GM21528 (cell line): Measurements from ENCODE around the gene PODXL.
"Not testable (repeated sequence)": the region's sequence is repeated elsewhere in the genome, so short reads cannot be mapped to it uniquely, and the experiment has no call there.

Experiments used
- ATAC-seq: cut with Tn5 transposase; IDR thresholded peaks from one replicate; pipeline ENCODE4 v1.9.1; 2021; ENCODE audit warnings: mild to moderate bottlenecking, moderate library complexity; ENCODE audit not compliant: unreplicated experiment, low FRiP score

The PODXL gene

GRCh38 chr7:131538813-131539179 is 17.6 kb downstream of the PODXL start:
- no peak for ATAC-seq

DNA sequence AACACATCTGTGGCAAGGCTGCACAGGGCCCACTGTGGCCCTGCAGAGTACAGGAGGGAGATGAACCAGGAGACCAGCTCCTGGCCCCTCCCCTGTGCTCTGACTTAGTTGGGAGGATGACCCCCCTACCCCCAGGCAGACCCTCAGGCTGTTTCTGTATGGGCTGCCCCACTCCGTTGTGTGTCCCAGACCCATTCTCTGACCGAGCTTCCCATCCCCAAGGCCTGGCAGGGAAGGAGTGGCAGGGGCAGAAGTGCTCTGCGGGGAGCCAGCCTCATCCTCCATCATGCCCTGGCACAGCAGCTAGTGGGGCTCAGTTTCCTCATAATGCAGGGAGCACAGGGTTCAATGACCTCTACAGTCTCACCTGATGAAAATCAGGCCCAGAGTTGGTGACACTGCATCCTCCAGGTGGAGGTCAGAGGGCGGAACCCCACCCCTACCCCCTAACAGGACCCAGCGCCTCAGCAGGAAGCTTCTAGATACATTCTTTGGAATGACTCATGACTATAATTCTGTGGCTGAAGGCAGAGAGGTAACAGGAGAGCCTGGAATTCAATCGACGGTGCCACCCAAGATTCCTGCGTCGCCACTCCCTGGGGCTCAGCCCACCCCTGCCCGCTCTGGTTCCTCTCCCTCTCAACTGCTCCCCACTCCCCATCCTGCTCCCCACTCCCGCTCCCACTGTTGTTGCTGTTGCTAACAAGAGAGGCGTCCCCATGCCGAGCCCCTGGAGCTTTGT is 18.2 kb downstream of the PODXL start:
- ATAC-seq = no peak

- ATAC-seq = no peak
Observed at GRCh38 chr7:131537571-131537978, 18.9 kb downstream of the PODXL start.

DNA sequence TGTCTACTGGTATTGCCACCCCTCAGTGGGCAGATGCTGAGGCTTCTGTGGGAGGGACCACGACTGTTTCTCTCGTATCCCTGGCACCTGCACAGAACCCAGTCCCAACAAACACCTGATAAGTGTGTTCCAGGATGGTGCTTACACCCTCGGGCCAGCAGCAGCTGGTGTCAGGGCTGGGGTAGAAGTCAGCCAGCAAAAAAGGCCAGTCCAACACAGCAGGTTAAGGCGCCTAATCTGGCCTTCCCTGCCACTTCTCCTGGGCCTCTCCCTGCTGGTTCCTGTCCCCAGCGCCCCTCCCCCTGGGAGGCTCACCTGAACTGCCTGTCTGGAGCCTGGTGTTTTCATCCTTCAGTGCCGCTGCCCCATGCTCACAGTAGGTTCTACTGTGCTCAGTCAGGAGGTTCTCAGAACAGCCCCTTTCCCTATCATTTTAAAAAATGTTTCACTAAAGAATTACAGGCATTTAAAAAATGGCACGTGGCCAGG is 20.0 kb downstream of the PODXL start:
- ATAC-seq = no peak

DNA sequence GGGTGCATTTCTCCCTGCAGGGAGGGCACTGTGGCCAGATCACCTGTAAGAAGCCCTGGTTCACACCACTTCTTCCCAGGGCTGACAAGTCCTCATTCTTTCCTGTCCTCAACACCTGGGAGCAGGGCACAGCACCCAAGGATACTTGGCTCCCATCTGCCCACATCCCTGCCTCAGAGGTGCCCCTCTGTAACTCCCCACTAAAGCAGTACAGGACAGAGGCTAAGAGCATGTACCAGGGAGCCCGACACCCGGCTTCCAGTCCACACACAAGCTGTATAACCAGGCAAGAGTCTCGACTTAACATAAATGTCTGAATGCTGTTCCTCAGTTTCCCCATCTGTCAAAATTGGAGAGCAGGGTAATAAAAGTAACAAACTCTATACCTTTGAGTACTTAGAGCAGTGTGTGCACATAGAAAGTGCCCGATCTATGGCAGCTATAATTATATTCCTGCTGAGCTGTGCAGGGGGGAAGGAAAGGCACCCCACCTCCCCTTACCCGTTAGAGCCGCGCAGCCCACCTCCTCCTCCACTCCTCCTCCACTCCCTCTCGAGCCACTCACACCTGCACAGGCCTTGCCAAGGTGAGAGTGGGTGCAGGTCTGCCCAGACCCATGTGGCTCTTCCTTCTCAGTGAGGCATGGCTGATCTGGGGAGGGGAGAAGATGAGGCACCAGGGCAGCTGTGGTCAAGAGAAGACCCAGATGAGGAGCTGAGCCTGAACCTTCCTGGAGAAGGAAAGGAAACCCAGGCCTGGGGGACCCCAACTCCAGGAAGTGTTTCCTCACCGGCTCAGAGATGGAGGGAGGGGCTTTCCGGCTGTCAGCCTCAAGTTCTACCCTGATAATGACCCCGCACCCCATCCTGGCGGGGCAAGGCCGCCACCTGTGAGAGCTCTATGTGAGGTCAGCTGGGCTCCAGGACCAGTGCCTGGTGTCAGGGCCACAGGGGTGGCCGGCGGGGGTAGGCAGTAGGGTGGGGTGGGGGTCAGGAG is 22.6 kb downstream of the PODXL start:
- no peak for ATAC-seq

- no peak for ATAC-seq
Observed at GRCh38 chr7:131533151-131533559, 23.3 kb downstream of the PODXL start.

GRCh38 chr7:131532570-131533091 is 23.8 kb downstream of the PODXL start:
- no peak for ATAC-seq

DNA sequence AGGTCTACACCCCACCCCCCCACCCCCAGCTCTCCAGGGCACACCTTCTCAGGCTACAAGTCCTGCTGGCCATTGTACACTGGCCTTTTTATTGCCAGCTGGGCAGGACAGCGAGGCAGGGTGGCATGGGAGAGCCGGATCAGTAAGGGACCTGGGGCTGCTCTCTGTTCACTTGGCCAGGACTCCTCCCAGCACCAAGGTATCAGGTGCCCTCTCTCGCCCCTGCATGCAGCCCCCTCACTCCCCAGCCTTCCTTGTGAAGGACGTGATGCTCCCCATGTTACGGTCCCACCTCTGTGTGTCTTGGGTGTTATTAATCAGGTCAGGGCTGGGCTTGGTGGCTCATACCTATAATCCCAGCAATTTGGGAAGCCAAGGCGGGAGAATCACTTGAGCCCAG is 26.3 kb downstream of the PODXL start:
- no peak for ATAC-seq

DNA sequence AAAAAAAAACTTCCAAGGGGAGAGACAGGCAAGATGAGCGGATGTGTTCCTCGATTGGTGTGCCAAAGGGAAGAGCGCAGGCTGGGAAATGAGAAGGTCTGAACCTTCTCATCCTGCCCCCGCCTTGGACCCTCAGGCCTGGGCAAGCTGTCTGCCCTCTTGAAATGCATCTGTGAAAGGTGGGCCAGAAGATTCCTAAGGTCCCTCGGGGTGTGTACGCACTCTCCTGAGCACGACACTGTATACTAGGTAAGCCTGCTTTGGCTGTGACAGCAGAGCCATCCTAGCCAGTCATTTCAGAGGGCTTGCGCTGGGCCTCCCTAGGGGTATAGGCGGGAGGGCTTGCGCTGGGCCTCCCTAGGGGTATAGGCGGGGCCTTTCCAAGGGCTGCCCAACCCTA is 26.8 kb downstream of the PODXL start:
- ATAC-seq = no peak

- ATAC-seq = no peak
Observed at GRCh38 chr7:131529179-131529578, 27.2 kb downstream of the PODXL start.

DNA sequence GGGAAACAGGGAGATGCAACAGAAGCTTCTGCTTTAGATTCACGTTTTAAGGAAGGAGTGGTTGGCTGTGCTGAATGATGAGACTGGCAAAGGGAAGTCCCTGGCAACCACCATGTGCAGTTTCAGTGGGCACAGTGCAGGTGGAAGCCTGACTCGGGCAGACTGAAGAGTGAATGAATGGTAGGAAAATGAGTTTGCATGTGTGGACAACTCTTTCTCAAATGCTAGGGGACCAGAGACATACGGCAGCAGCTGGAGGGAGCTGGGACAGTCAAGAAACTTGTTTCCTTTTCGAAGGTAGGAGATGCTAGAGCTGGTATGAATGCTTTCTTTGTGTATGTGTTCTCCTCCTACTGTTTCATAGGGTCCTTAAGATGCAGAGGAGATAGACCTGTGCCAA is 29.0 kb downstream of the PODXL start:
- no peak for ATAC-seq

DNA sequence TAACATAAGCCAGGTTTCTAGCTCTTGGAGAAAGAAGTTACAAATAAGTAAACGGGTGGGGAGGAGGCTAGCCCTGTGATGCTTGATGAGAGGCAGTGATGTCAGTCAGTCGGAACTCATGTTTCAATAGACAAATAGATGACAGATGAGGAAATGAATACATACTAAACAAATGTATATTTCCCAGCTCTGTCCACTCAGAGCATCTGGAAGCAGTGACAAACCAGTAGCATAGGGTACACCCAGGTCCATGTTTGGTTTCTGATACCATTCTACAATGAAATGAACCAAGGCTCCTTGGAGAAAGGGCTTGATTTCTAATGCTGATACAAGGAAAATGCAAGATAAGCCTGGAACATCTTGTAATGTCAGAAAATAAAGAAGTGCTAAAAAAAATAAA is 30.6 kb downstream of the PODXL start:
- ATAC-seq = no peak

- no peak for ATAC-seq
Observed at GRCh38 chr7:131524703-131525102, 31.7 kb downstream of the PODXL start.

DNA sequence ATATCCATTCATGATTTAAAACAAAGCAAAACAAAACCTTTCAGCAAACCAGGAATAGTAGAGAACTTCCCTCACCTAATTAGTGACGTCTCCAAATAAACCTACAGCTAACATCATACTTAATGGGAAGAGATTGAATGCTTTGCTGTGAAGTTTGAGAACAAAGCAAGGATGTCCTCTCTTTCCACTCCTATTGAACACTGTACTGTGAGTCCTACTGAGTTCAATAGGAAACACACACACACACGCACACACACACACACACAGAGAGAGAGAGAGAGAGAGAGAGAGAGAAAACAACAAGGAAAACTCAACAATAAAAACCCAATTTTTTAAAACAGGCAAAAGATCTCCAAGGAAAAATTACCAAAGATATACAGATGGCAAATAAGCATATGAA is 32.3 kb downstream of the PODXL start:
- ATAC-seq = no peak

DNA sequence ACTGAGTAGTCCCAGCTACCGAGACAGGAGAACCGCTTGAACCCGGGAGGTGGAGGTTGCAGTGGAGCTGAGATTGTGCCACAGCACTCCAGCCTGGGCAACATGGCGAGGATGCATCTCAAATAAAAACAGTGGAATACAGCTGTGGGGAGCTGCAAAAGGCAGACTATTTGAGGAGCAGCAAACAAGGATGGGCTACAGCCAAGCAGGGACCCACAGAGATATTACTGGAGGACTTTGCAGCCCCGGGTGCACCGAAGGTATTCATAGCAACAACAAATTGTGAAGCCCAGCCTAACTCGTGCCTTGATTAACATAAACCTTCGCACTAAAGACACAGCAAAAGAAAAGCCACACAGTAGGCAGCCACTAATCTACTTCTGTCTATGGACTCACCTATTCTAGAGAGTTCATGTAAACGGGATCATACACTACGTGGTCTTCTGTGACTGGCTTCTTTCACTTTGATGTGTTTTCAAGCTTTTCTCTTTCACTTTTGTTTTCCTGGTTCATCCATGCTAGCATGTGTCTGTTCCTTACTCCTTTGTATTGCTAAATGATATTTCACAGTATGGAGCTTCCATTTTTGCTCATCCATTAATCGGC is 34.0 kb downstream of the PODXL start:
- ATAC-seq = no peak

DNA sequence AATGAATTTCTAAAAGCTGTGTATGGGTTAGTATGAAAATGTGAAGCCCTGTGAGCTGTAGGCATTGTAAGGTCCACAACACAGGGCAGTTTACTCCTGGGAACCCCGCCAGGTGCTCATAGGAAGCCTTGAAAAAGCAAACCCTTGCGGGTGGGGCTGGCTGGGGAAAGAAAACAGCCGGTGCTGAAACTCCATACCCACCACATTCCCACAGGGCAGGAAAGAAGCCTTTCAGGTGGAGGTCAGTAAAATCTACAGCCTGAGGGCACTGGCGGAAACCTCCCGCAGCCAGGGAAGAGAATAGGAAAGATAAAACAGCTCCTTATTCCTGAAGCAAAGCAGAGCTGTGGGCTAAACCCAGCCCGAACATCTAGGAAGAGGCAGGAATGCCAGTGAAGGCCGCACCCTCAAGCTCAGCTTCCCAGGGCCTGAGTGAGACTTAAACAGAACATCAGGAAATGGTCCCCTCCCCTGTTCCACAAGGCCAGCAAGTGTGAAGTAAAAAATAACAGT is 34.7 kb downstream of the PODXL start:
- no peak for ATAC-seq

GRCh38 chr7:131518626-131519025 is 37.8 kb downstream of the PODXL start:
- ATAC-seq = no peak

DNA sequence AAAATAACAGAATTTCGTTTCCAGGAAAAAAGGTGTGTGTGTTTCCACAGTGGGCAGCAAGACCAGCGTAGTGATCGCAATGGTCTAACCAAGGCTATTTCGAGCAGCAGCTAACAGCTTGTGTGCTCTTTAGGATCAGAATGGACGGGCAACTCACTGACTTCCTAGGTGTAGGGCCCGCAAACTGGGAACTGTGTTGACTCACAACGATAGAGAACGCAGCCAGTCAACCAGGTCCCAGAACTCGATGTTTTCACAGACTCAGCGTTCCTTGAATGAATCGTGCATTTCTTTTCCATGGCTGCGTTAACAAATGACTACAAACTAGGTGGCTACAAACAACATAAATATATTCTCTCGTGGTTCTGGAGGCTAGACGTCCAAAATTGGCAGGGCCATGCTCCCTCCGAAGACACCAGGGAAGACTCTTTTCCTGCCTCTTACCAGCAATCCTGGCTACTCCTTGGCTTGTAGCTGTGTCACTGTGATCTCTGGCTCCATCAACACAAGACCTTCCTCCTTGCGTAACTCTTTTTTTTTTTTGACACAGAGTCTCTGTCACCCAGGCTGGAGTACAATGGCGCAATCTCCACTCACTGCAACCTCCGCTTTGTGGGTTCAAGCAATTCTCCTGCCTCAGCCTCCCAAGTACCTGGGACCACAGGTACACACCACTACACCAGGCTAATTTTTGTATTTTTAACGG is 39.1 kb downstream of the PODXL start:
- no peak for ATAC-seq

GRCh38 chr7:131515471-131515870 is 41.0 kb downstream of the PODXL start:
- not testable (repeated sequence) for ATAC-seq
